Peyer's patch (tissue), 4 donors: ENCODE measurements around the gene PPCS. TPM values are rescaled to one million over a fixed set of nuclear protein-coding genes. Genes with fewer than 3 reads are reported as not detected.
A peak's percentile ranks its signal among the peaks of the same experiment; 100 is the strongest.

Experiments used
- DNase-seq, 3 donors: peaks; one replicate each; pipeline ENCODE4 v3.0.0-alpha.2; 2017 to 2019
- H3K27ac ChIP-seq, 4 donors: fragments of 200-600 bp; sonication (generic); one replicate each; pipeline ENCODE4 v1.5.1; 2016 to 2019
- H3K27me3 ChIP-seq, 2 donors: fragments of 200-600 bp; sonication (generic); one replicate each; pipeline ENCODE4 v1.5.1; 2019
- H3K36me3 ChIP-seq, 3 donors: fragments of 200-600 bp; sonication (generic); one replicate each; pipeline ENCODE4 v1.5.1; 2016 to 2019
- H3K4me1 ChIP-seq, 4 donors: fragments of 200-600 bp; sonication (generic); one replicate each; pipeline ENCODE4 v1.5.1; 2016 to 2019
- H3K4me3 ChIP-seq, 4 donors: fragments of 200-600 bp; sonication (generic); 1 replicate in 3 of 4; 2 replicates in 1 of 4; pipeline ENCODE4 v1.5.1; 2016 to 2019; ENCODE audit warnings: mild to moderate bottlenecking in 1 of 4
- H3K9me3 ChIP-seq, 4 donors: fragments of 200-600 bp; sonication (generic); one replicate each; pipeline ENCODE4 v1.5.1; 2016 to 2019; ENCODE audit warnings: mild to moderate bottlenecking in 1 of 4
- POLR2A ChIP-seq, 2 donors: fragments of 450-650 bp; IDR thresholded peaks; one replicate each; pipeline ENCODE4 v1.5.1; 2017; ENCODE audit warnings: antibody characterized with exemption in 2 of 2, mild to moderate bottlenecking in 2 of 2, moderate library complexity in 2 of 2
- total RNA-seq, 4 donors: library from RNA; depleted of rRNA; stranded (reverse); fragments of >200 nt; gene quantifications; one replicate each; pipeline ENCODE4 v1.1.0, GENCODE V29; 2016
- TF ChIP-seq, protein P1 (sequence below), 6 experiments: fragments of 450-650 bp in 4 of 6; fragments of 200-600 bp in 2 of 6; sonication (generic) in 1 of 6; IDR thresholded peaks; one replicate each; pipeline ENCODE4 v1.5.1; 2017 to 2019; ENCODE audit warnings: antibody characterized with exemption in 6 of 6, mild to moderate bottlenecking in 3 of 6, moderate library complexity in 1 of 6

The PPCS gene
- total RNA-seq = 100 to 1,000 TPM in 1 of 4 donors, 10 to 100 TPM in 3; 73.3 to 118 (median 78.0) TPM

DNA sequence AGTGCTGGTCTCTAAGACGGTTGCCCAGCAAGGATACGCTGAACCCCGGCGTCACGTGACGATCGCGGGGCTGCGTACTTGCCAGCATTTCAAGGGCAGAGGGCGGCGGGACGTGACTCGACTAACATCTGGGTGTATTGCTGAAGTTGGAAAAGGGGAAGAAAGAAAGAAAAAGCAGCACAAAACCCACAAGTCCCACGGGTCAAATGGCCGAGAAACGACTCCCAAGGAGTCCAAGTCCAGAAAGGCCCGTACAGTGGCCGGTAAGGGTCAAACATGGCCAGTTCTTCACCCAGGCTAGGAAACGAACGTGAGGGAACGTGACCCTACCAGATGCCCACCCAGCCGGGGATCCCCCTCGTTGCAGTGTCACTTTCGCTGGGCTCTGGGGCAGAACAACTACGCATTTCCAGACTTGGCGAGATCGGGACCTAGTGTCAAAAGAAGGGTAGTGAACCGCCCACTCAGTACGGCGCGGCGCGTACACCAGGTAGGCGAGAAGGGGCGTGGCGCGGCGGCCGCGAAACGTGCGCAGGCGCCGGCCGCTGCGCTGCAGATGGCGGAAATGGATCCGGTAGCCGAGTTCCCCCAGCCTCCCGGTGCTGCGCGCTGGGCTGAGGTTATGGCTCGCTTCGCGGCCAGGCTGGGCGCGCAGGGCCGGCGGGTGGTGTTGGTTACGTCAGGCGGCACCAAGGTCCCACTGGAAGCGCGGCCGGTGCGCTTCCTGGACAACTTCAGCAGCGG lies at the start of gene PPCS, which contains the start of gene ZMYND12:
PPCS (plus strand) TSS at position 534 of the 744 bp plus-strand sequence; CDS start at position 557, 23 bp downstream.
ZMYND12 (minus strand) TSS at position 13 of the 744 bp plus-strand sequence. CDS start 25 bp downstream, outside the sequence.
- H3K27me3 ChIP-seq = no peaks in the 10 kb centered on the region
- DNase-seq = peak; percentile 91 to 96 (median 92)
- TF ChIP-seq POLR2A (IDR thresholded peaks at IDR 0.05) = peak; percentile 56 to 81
- TF ChIP-seq, protein P1, sequence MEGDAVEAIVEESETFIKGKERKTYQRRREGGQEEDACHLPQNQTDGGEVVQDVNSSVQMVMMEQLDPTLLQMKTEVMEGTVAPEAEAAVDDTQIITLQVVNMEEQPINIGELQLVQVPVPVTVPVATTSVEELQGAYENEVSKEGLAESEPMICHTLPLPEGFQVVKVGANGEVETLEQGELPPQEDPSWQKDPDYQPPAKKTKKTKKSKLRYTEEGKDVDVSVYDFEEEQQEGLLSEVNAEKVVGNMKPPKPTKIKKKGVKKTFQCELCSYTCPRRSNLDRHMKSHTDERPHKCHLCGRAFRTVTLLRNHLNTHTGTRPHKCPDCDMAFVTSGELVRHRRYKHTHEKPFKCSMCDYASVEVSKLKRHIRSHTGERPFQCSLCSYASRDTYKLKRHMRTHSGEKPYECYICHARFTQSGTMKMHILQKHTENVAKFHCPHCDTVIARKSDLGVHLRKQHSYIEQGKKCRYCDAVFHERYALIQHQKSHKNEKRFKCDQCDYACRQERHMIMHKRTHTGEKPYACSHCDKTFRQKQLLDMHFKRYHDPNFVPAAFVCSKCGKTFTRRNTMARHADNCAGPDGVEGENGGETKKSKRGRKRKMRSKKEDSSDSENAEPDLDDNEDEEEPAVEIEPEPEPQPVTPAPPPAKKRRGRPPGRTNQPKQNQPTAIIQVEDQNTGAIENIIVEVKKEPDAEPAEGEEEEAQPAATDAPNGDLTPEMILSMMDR (IDR thresholded peaks at IDR 0.05) = peak in 5 of 6 experiments; percentile 11 to 61 (median 52)
- H3K36me3 ChIP-seq = peaks cover 0 to 28% (median 0%) of the 10 kb centered on the region in 3 donors
- H3K4me3 ChIP-seq = peak within 1 kb of the TSS; percentile 85 to 98 (median 95)
- H3K4me1 ChIP-seq = peaks cover 0 to 22% (median 3%) of the 10 kb centered on the region in 4 donors
- H3K9me3 ChIP-seq = no peaks in the 10 kb centered on the region
- peak within 1 kb of the TSS; percentile 87 to 98 (median 96) for H3K27ac ChIP-seq

DNA sequence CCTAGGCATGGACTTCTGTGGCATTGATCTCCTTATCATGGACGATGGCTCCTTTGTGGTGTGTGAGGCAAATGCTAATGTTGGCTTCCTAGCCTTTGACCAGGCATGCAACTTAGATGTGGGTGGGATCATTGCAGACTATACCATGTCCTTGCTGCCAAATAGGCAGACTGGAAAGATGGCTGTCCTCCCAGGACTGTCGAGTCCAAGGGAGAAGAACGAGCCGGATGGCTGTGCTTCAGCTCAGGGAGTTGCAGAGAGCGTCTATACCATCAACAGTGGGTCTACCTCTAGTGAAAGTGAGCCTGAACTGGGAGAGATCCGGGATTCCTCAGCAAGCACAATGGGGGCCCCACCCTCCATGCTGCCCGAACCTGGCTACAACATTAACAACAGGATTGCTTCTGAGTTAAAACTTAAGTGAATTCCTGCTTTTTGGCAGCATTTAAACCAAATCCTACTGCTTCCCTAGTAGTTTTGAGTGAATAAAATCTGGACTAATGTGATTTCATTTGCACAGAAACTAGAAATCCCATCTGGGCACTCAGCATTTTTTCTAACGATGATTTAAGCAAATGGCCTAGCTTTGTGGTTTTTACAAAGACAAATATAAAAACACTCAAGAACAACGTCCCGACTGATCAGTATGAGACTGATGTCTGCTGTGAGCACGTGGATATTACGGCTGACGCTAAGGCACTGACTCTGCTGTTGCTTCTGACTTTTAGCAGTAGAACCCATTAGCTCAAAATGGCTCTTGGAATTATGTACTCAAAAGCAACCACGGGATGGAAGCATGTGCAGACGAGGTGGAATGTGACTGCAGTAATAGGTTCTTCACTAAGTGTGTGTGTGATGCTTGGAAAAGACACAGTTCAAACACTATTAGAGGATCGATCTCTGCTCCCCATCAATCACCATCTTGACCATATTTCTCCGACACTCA lies 41.5 kb upstream of the PPCS start:
- Histone ChIP-seq H3K9me3 (no peaks in the 10 kb centered on the region), H3K27me3 (no peaks in the 10 kb centered on the region), H3K27ac (no peak overlapping the region), H3K4me3 (no peak overlapping the region), H3K4me1 (no peaks in the 10 kb centered on the region), H3K36me3 (no peaks in the 10 kb centered on the region)
- TF ChIP-seq POLR2A (IDR thresholded peaks at IDR 0.05) = no peak
- TF ChIP-seq, protein P1 (IDR thresholded peaks at IDR 0.05) = no peak
- DNase-seq = no peak

DNA sequence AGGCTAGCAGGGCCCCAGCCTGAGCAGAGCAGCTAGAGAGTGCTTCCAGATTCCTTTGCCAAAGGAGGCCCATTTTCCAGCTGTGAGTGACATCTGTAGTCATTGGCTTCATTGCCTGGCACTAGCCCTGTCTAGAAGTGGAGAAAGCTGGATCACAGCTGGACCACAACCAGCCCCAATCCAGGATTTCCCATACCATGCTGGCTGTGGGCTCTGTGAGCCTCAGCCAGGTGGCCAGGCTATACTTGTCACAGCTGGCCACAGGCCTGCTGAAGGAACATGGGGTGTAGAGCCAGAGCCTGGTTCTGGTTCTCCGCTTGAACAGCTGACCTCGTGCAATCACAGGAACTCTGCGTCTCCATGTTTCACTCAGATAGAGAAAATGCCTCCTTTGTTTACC lies 39.2 kb upstream of the PPCS start:
- Histone ChIP-seq H3K9me3 (no peaks in the 10 kb centered on the region), H3K27me3 (no peaks in the 10 kb centered on the region), H3K36me3 (no peaks in the 10 kb centered on the region), H3K4me3 (no peak overlapping the region), H3K4me1 (peaks cover 0 to 11% (median 0%) of the 10 kb centered on the region in 4 donors), H3K27ac (no peak overlapping the region)
- DNase-seq = no peak
- TF ChIP-seq POLR2A (IDR thresholded peaks at IDR 0.05) = no peak

DNA sequence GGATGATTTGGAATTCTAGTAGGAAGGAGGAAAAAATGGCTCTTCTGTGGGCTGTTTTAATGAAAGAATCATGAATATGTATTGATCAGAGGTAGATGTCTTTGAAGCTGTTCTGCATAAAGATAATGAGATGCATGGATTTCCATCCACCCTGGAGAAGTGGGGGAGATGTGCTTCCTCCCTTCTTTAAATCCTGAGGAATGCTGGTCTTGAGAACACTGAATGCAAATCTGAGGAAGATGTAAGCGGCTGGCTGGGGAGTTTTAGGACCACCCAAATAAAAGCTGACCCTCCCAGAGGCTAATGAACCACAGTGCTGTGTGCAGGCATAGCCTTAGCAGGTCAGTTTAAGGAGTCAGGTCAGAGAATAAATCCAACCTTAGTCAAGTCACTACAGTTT lies 37.8 kb upstream of the PPCS start:
- Histone ChIP-seq H3K36me3 (no peaks in the 10 kb centered on the region), H3K4me1 (peaks cover 0 to 11% (median 0%) of the 10 kb centered on the region in 4 donors), H3K9me3 (no peaks in the 10 kb centered on the region), H3K27me3 (no peaks in the 10 kb centered on the region), H3K27ac (no peak overlapping the region), H3K4me3 (no peak overlapping the region)
- DNase-seq = no peak
- TF ChIP-seq, protein P1 (IDR thresholded peaks at IDR 0.05) = no peak
- TF ChIP-seq POLR2A (IDR thresholded peaks at IDR 0.05) = no peak

DNA sequence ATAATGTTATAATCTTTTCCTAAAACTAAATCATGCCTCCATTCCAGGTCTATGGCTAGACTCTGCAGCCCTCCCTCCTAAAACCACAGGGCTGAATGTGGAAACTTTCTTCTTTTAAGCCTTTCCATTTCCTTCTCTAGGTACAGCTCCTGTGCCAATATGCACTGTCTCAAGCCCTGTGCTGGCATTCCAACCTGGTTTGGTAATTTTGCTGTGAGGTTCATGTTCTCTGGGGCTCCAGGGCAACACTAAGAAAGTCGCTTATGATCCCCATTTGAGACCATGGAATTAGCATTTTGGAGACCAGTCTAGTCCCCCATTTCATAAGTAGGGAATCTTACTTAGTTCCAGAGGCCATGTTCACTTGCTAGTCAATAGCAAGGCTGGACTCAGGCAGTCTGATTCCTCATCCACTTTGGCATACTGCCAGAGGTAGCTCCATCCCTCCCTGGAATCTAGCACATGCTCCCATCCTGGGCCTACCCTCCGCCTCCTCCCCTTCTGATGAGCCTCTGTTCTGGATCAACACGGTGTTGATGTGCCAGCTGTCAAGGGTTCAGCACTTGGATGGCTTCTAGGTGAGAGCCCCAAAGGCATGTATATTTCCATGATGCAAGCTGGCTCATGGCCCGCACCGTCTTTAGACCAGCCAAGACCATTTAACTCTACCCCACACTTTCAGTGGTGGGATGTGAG lies 37.1 kb upstream of the PPCS start:
- Histone ChIP-seq H3K27me3 (no peaks in the 10 kb centered on the region), H3K36me3 (no peaks in the 10 kb centered on the region), H3K27ac (peak overlapping the region in 1 of 4 donors; percentile 33), H3K9me3 (no peaks in the 10 kb centered on the region), H3K4me1 (peaks cover 0 to 11% (median 0%) of the 10 kb centered on the region in 4 donors), H3K4me3 (no peak overlapping the region)
- no peak for TF ChIP-seq POLR2A (IDR thresholded peaks at IDR 0.05)
- TF ChIP-seq, protein P1 (IDR thresholded peaks at IDR 0.05) = no peak
- no peak for DNase-seq
